Measurements from ENCODE around the gene LDLR.
"Not testable (repeated sequence)": the region's sequence is repeated elsewhere in the genome, so short reads cannot be mapped to it uniquely, and the experiment has no call there.

Gene LDLR

GRCh38 chr19:11145536-11145924 is 56.3 kb downstream of the LDLR start:
- H3K36me3 ChIP-seq (ENCODE audit: control insufficient read depth, insufficient read depth, low read length, severe bottlenecking) = no peaks in the 10 kb centered on the region
- peaks cover 23% of the 10 kb centered on the region for H3K4me1 ChIP-seq (ENCODE audit: control insufficient read depth, insufficient read depth, low read length)
- no peak overlapping the region for H3K4me3 ChIP-seq (ENCODE audit: low read length)
- H3K9me3 ChIP-seq (ENCODE audit: control insufficient read depth, low read length) = no peaks in the 10 kb centered on the region
- H3K9ac ChIP-seq (ENCODE audit: low read length) = no peak overlapping the region
- no peaks in the 10 kb centered on the region for H3K27me3 ChIP-seq (replicated peaks; ENCODE audit: control insufficient read depth, insufficient read depth, low read length)
- no peak for DNase-seq (ENCODE audit: low read depth)

- Histone ChIP-seq H3K9ac (ENCODE audit: low read length) (no peak overlapping the region), H3K36me3 (ENCODE audit: control insufficient read depth, insufficient read depth, low read length, severe bottlenecking) (no peaks in the 10 kb centered on the region), H3K4me3 (ENCODE audit: low read length) (no peak overlapping the region), H3K27me3 (replicated peaks; ENCODE audit: control insufficient read depth, insufficient read depth, low read length) (no peaks in the 10 kb centered on the region), H3K4me1 (ENCODE audit: control insufficient read depth, insufficient read depth, low read length) (peaks cover 25% of the 10 kb centered on the region), H3K9me3 (ENCODE audit: control insufficient read depth, low read length) (no peaks in the 10 kb centered on the region)
- DNase-seq (ENCODE audit: low read depth) = no peak
Measured at GRCh38 chr19:11148001-11148400, 58.7 kb downstream of the LDLR start.

GRCh38 chr19:11151181-11151580 is 61.9 kb downstream of the LDLR start:
- H3K9ac ChIP-seq (ENCODE audit: low read length) = peak overlapping the region; percentile 83
- no peaks in the 10 kb centered on the region for H3K9me3 ChIP-seq (ENCODE audit: control insufficient read depth, low read length)
- no peak for DNase-seq (ENCODE audit: low read depth)
- peaks cover 22% of the 10 kb centered on the region for H3K4me1 ChIP-seq (ENCODE audit: control insufficient read depth, insufficient read depth, low read length)
- no peaks in the 10 kb centered on the region for H3K27me3 ChIP-seq (replicated peaks; ENCODE audit: control insufficient read depth, insufficient read depth, low read length)
- no peaks in the 10 kb centered on the region for H3K36me3 ChIP-seq (ENCODE audit: control insufficient read depth, insufficient read depth, low read length, severe bottlenecking)
- no peak overlapping the region for H3K4me3 ChIP-seq (ENCODE audit: low read length)

GRCh38 chr19:11152318-11153062 is 63.2 kb downstream of the LDLR start:
- Histone ChIP-seq H3K36me3 (ENCODE audit: control insufficient read depth, insufficient read depth, low read length, severe bottlenecking) (no peaks in the 10 kb centered on the region), H3K4me1 (ENCODE audit: control insufficient read depth, insufficient read depth, low read length) (peaks cover 25% of the 10 kb centered on the region), H3K4me3 (ENCODE audit: low read length) (no peak overlapping the region), H3K27me3 (replicated peaks; ENCODE audit: control insufficient read depth, insufficient read depth, low read length) (no peaks in the 10 kb centered on the region), H3K9me3 (ENCODE audit: control insufficient read depth, low read length) (no peaks in the 10 kb centered on the region), H3K9ac (ENCODE audit: low read length) (peak overlapping the region; percentile 83)
- DNase-seq (ENCODE audit: low read depth) = peak; percentile 59

- Histone ChIP-seq H3K36me3 (ENCODE audit: control insufficient read depth, insufficient read depth, low read length, severe bottlenecking) (no peaks in the 10 kb centered on the region), H3K9me3 (ENCODE audit: control insufficient read depth, low read length) (no peaks in the 10 kb centered on the region), H3K4me3 (ENCODE audit: low read length) (no peak overlapping the region), H3K9ac (ENCODE audit: low read length) (no peak overlapping the region), H3K27me3 (replicated peaks; ENCODE audit: control insufficient read depth, insufficient read depth, low read length) (no peaks in the 10 kb centered on the region), H3K4me1 (ENCODE audit: control insufficient read depth, insufficient read depth, low read length) (peaks cover 33% of the 10 kb centered on the region)
- DNase-seq (ENCODE audit: low read depth) = no peak
Measured at GRCh38 chr19:11154683-11155047, 65.4 kb downstream of the LDLR start.

- peak within 1 kb of the TSS; percentile 88 for H3K9ac ChIP-seq (ENCODE audit: low read length)
- peaks cover 41% of the 10 kb centered on the region for H3K4me1 ChIP-seq (ENCODE audit: control insufficient read depth, insufficient read depth, low read length)
- peak within 1 kb of the TSS; percentile 89 for H3K4me3 ChIP-seq (ENCODE audit: low read length)
- H3K27me3 ChIP-seq (replicated peaks; ENCODE audit: control insufficient read depth, insufficient read depth, low read length) = no peaks in the 10 kb centered on the region
- H3K36me3 ChIP-seq (ENCODE audit: control insufficient read depth, insufficient read depth, low read length, severe bottlenecking) = no peaks in the 10 kb centered on the region
- DNase-seq (ENCODE audit: low read depth) = peak; percentile 99
- H3K9me3 ChIP-seq (ENCODE audit: control insufficient read depth, low read length) = no peaks in the 10 kb centered on the region
Measured at GRCh38 chr19:11155373-11156120, 66.3 kb downstream of the LDLR start, which contains the start of gene SPC24. Gene SPC24, minus strand, starts transcription at chr19:11155782. Its CDS starts 6 bp downstream, at chr19:11155776.

- Histone ChIP-seq H3K4me3 (ENCODE audit: low read length) (peak overlapping the region; percentile 34), H3K27me3 (replicated peaks; ENCODE audit: control insufficient read depth, insufficient read depth, low read length) (no peaks in the 10 kb centered on the region), H3K9me3 (ENCODE audit: control insufficient read depth, low read length) (no peaks in the 10 kb centered on the region), H3K36me3 (ENCODE audit: control insufficient read depth, insufficient read depth, low read length, severe bottlenecking) (peaks cover 7% of the 10 kb centered on the region), H3K4me1 (ENCODE audit: control insufficient read depth, insufficient read depth, low read length) (peaks cover 39% of the 10 kb centered on the region), H3K9ac (ENCODE audit: low read length) (peak overlapping the region; percentile 76)
- DNase-seq (ENCODE audit: low read depth) = peak; percentile 32
Measured at GRCh38 chr19:11159598-11160439, 70.6 kb downstream of the LDLR start.

- H3K27me3 ChIP-seq (replicated peaks; ENCODE audit: control insufficient read depth, insufficient read depth, low read length); H3K9me3 ChIP-seq (ENCODE audit: control insufficient read depth, low read length); H3K4me3 ChIP-seq (ENCODE audit: low read length); DNase-seq (ENCODE audit: low read depth); H3K36me3 ChIP-seq (ENCODE audit: control insufficient read depth, insufficient read depth, low read length, severe bottlenecking): not testable (repeated sequence)
- H3K4me1 ChIP-seq (ENCODE audit: control insufficient read depth, insufficient read depth, low read length) = peaks cover 43% of the 10 kb centered on the region
- H3K9ac ChIP-seq (ENCODE audit: low read length) = peak overlapping the region; percentile 76
Measured at GRCh38 chr19:11160440-11160768, 71.1 kb downstream of the LDLR start.

- H3K9me3 ChIP-seq (ENCODE audit: control insufficient read depth, low read length) = no peaks in the 10 kb centered on the region
- H3K4me3 ChIP-seq (ENCODE audit: low read length) = peak overlapping the region; percentile 67
Measured at GRCh38 chr19:11164296-11164695, 75.0 kb downstream of the LDLR start.

GRCh38 chr19:11164879-11165406 is 75.7 kb downstream of the LDLR start:
- no peaks in the 10 kb centered on the region for H3K27me3 ChIP-seq (replicated peaks; ENCODE audit: control insufficient read depth, insufficient read depth, low read length)
- peaks cover 41% of the 10 kb centered on the region for H3K36me3 ChIP-seq (ENCODE audit: control insufficient read depth, insufficient read depth, low read length, severe bottlenecking)
- H3K9ac ChIP-seq (ENCODE audit: low read length) = peak overlapping the region; percentile 95
- peak; percentile 71 for DNase-seq (ENCODE audit: low read depth)
- H3K9me3 ChIP-seq (ENCODE audit: control insufficient read depth, low read length) = no peaks in the 10 kb centered on the region
- H3K4me3 ChIP-seq (ENCODE audit: low read length) = peak overlapping the region; percentile 75
- peaks cover 57% of the 10 kb centered on the region for H3K4me1 ChIP-seq (ENCODE audit: control insufficient read depth, insufficient read depth, low read length)

More at GRCh38 chr19:11164296-11164695, 75.0 kb downstream of the LDLR start:
- Histone ChIP-seq H3K4me1 (ENCODE audit: control insufficient read depth, insufficient read depth, low read length) (peaks cover 59% of the 10 kb centered on the region), H3K36me3 (ENCODE audit: control insufficient read depth, insufficient read depth, low read length, severe bottlenecking) (peaks cover 34% of the 10 kb centered on the region), H3K9ac (ENCODE audit: low read length) (peak overlapping the region; percentile 95), H3K27me3 (replicated peaks; ENCODE audit: control insufficient read depth, insufficient read depth, low read length) (no peaks in the 10 kb centered on the region)
- DNase-seq (ENCODE audit: low read depth) = no peak

All from adipocyte (in vitro differentiated cells).